HepG2 (cell line): ENCODE data around the gene MICALL2.

Experiments
- CTCF ChIP-seq: sonication (generic); formaldehyde crosslinking; IDR thresholded peaks from 2 replicates; pipeline ENCODE4 v1.5.0; 2020; ENCODE audit warnings: mild to moderate bottlenecking, missing genetic modification reagents, moderate library complexity
- POLR2A ChIP-seq, 2 experiments: IDR thresholded peaks; 2 replicates each; pipeline ENCODE4 v1.6.1; 2011; ENCODE audit warnings: low read depth in 2 of 2, low read length in 2 of 2, mild to moderate bottlenecking in 1 of 2, moderate library complexity in 1 of 2; ENCODE audit not compliant: insufficient read depth in 1 of 2
- POLR2AphosphoS5 ChIP-seq: IDR thresholded peaks from 2 replicates; pipeline ENCODE4 v1.6.1; 2012; ENCODE audit warnings: low read depth, low read length
- SMC3 ChIP-seq: IDR thresholded peaks from 2 replicates; pipeline ENCODE4 v1.6.1; 2011; ENCODE audit warnings: low read length, improper control_type of control experiment
- ZBTB42 ChIP-seq: sonication (generic); formaldehyde crosslinking; IDR thresholded peaks from 2 replicates; pipeline ENCODE4 v1.5.0; 2020; ENCODE audit warnings: mild to moderate bottlenecking, missing genetic modification reagents

DNA sequence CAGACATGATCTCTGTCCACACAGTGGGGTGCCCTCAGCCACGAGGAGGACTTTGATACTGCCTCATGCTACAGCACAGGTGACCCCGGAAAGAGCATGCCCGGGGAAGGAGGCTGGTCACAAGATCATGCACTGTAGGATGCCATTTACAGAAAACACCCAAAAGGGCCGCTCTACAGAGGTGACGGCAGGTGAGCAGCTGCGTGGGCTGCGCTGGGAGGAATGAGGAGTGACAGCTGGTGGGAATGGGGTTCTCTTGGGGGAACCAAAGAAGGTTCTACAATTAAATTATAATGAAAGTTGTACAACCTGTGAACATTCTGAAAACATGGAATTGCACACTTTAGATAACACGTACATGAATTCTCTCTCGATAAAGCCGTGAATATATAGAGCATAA lies 33.0 kb upstream of the MICALL2 start:
- TF ChIP-seq POLR2A (IDR thresholded peaks at IDR 0.05; ENCODE audit: insufficient read depth in 1 of 2, low read depth in 2 of 2, low read length in 2 of 2) (no peak), ZBTB42 (CRISPR knock-in tag) (no peak), POLR2AphosphoS5 (no peak), SMC3 (no peak), CTCF (CRISPR knock-in tag) (no peak)
